ENCODE results near the gene FOXS1.

The FOXS1 gene

DNA sequence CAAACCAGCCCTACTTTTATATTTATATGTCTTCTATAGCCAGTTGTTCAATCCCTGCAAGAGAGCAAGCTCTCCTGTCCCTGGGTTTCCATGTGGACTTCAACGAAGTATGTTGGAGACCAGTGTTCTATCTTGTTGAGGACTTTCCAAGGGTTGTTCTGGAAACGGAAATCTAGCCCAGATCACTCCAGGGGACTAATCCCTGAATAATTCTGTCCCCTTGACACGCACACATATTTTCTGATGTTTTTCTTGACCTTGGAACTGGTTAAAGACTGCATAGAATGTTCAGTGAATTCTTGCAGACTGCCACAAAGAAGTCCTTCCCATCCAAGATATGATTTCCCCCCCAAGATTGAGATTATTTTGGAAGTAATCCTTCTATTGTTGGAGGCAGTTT, 35.7 kb downstream of the FOXS1 start:
- Mint-ChIP-seq H3K27me3 (no peaks in the 10 kb centered on the region), H3K4me1 (ENCODE audit: low read depth) (peaks cover 5% of the 10 kb centered on the region), H3K9me3 (no peaks in the 10 kb centered on the region), H3K4me3 (no peak overlapping the region), H3K27ac (no peak overlapping the region), H3K36me3 (ENCODE audit: low read depth) (peaks cover 8% of the 10 kb centered on the region)

DNA sequence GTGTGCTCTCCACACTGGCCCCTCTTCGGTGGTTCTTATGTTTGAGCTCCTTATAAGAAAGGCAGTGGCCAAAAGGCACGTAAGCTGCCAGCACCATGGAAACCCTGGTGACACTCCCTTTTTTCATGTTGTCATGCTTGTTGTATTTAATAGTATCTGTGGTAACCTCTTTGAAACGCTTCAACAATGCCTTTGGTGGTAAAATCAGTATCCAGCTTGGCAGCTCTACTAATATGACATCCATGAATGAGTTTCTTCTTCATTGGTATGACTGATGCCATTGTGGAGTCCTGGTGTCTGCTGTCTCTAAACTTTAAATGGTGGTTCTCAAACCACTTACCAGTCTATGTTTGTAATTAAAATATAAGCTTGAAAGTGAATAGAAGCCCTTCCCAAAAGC, 36.9 kb downstream of the FOXS1 start:
- no peak overlapping the region for H3K27ac Mint-ChIP-seq
- no peaks in the 10 kb centered on the region for H3K9me3 Mint-ChIP-seq
- no peak overlapping the region for H3K4me3 Mint-ChIP-seq
- H3K27me3 Mint-ChIP-seq, result no peaks in the 10 kb centered on the region
- peaks cover 17% of the 10 kb centered on the region for H3K36me3 Mint-ChIP-seq (ENCODE audit: low read depth)
- H3K4me1 Mint-ChIP-seq (ENCODE audit: low read depth), result peaks cover 11% of the 10 kb centered on the region

DNA sequence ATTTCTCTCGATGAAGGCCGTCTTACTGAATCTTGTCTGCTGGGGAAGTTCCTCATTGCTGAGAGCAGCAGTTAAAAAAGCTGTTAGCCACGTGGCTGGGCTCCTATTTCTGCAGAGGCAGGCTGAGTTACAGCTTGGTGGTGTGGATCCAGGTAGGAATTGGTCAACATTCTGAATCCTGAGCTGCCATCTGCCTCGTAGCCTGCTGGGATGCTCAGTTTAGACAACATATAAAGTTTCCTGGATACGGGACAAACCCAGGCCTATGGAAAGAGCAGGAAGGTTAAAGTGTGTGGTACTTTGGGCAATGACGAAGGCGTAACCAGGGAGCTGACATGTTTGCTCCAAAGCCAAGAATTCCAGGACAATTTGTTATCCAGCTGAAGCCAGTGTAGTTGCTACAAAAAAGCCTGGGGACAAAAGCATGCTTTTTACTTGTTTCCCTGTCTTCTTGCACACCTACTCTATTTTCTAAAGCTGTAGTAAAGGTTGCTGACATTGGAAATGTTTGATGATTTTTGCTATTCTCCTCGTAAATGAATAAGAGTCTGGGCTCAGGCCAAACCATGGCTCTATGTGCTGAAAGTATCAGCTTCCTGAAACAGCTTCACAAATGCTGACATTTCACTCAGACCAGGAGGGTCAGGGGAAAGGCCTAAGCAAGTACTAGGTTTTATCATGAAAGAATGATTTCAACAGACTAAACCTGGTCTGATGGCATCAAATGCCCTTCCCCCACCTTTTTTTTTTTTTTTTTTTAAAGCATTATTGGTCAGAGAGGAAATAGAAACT, 38.6 kb downstream of the FOXS1 start:
- H3K9me3 Mint-ChIP-seq, result no peaks in the 10 kb centered on the region
- peaks cover 31% of the 10 kb centered on the region for H3K36me3 Mint-ChIP-seq (ENCODE audit: low read depth)
- H3K4me3 Mint-ChIP-seq, result no peak overlapping the region
- peaks cover 13% of the 10 kb centered on the region for H3K4me1 Mint-ChIP-seq (ENCODE audit: low read depth)
- H3K27me3 Mint-ChIP-seq, result no peaks in the 10 kb centered on the region
- no peak overlapping the region for H3K27ac Mint-ChIP-seq

DNA sequence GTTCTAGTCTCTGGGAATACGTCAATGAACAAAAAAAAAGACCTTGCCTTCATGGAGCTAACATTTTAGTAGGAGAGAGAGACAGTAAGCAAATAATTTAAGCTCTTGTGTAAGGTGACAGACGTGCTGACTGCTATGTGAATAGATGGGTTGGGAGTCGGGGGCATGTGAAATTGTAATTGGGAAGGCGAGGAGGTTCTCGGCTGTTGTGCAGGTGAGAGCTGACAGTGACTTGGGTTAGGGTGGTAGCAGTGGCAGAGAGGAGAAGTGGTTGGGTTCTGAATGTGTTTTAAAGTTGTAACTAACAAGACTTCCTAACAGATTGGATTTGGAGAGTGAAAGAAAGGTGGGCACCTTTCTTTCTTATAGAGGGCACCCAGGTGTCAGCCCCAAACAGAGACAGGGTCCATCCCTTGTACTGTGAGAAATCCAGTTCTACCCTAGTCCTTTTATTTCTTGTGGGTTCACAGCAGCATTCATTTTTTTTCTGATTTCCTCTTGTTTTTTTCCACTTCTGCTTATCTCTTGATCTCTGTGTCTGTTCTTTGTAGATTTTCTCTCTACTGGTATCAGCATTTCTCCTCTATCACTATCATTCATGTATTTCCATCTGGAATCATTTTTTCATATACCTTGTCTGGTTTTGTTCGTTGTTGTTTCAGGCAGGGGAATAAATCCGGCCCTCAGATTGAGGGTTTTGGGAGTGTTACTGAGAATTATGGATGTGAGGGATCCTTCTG, 41.7 kb downstream of the FOXS1 start:
- Mint-ChIP-seq H3K4me1 (ENCODE audit: low read depth) (peaks cover 8% of the 10 kb centered on the region), H3K4me3 (no peak overlapping the region), H3K27me3 (no peaks in the 10 kb centered on the region), H3K27ac (no peak overlapping the region), H3K36me3 (ENCODE audit: low read depth) (peaks cover 52% of the 10 kb centered on the region), H3K9me3 (no peaks in the 10 kb centered on the region)

DNA sequence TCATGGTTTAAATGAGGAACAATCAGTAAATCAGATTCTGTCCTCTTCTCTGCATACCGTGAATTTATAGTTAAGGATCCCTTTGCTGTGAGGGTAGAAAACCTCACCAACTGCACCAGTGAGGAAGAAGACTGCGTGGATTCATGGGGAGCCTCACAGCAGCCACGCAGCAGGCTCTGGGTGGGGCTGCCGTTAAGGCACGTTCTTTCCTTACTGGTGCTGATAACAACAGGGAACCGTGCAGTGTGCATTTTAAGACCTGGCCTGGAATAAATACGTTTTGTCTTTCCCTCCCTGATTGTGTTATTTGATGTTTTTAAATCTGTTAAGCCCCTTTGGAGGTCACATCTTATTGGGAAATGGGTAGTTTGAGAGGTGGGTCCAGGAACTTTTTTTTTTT, 43.9 kb downstream of the FOXS1 start:
- Mint-ChIP-seq H3K4me3 (no peak overlapping the region), H3K36me3 (ENCODE audit: low read depth) (peaks cover 70% of the 10 kb centered on the region), H3K27ac (no peak overlapping the region), H3K27me3 (no peaks in the 10 kb centered on the region), H3K4me1 (ENCODE audit: low read depth) (peaks cover 8% of the 10 kb centered on the region), H3K9me3 (no peaks in the 10 kb centered on the region)

DNA sequence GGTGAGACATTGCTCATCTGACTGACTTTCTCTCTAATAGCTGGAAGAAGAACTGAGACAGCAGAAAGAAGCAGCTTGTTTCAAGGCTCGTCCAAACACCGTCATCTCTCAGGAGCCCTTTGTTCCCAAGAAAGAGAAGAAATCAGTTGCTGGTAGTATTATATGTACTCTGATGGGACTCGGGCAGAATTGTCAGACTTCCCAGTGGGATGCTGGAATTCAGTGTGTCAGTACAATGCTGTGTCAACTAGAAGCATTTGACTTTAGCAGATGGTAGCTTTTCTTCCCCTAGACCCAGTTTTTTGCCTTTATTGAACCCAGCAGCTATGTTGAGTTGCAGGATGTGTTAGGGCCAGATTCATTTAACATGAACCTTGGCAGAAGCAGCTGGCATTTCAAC, 48.0 kb downstream of the FOXS1 start:
- Mint-ChIP-seq H3K4me3 (no peak overlapping the region), H3K4me1 (ENCODE audit: low read depth) (no peaks in the 10 kb centered on the region), H3K9me3 (no peaks in the 10 kb centered on the region), H3K27ac (no peak overlapping the region), H3K36me3 (ENCODE audit: low read depth) (peaks cover 83% of the 10 kb centered on the region), H3K27me3 (no peaks in the 10 kb centered on the region)

All from stimulated activated naive CD8-positive, alpha-beta T cell treated with anti-CD3 and anti-CD28 coated beads, Interleukin-15, Interleukin-2, amounts not matched to agents 100 ng/mL and 50 ng/mL, for 24 hours (primary cell).